Non-pigmented ciliary epithelial cell (primary cell): ENCODE results near the gene PLXND1.
A peak's percentile ranks its signal among the peaks of the same experiment; 100 is the strongest.

Source experiments
- DNase-seq: peaks from one replicate; pipeline ENCODE4 v3.0.0-alpha.2; 2010; ENCODE audit warnings: low read depth

The PLXND1 gene

DNA sequence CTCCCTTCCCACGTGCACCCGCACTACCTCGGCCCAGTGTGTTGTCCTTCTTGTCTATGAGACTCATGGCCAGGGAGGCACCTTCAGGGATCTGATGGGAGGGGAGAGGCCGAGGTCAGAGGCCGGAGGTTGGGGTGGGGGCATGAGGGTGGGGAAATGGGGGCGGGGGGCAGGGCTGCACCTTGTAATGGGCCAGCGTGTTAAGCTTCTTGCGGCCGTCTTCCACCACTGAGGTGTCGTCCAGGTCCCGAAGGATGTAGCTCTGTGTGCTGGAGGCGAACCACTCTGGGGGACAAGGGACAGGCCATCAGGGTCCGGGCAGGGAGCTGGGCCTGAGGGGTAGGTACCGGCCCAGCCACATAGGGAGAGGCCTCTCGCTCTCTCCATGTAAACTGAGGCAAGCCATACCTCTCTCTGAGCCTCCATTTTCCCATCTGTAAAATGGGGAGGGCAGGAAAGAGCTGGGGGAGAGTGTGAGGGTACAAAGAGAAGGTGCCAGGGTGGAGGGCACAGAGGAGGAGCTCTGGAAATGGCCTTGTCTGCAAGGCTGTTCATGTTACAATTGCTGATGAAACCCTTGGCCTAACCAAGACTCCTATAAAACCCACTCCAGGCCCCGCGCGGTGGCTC is 44.7 kb downstream of the PLXND1 start:
- no peak for DNase-seq

DNA sequence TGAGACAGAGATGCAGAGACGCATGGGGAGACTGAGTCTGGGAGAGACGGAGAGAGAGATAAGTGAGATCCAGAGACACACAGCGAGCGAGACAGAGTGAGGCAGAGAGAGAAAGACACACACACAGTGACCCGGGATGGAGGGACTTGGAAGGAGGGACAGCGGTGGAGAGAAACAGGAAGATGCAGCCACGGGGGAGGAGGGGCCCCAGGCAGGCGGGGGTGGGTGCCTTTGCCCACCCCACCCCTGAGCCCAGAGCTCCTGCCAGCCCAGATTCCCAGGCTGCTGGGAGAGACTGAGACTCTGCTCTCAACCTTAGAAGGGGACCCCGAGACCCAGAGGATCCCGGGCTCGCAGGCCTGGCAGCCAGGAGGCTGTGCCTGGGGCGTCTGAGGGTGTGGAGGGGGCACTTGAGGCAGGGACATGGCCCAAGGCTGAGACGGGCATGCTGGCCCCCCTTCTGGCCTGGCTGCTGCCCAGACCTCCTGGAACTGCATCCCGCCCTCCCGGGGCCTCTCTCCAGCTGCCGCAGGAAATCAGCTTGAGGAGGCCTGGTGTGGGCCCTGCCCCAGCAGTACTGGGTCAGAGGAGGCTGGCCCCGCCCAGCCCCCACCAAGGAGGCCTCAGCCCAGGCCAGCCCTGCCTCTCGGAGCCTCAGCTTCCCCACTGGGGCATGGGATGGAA is 45.4 kb downstream of the PLXND1 start:
- DNase-seq: peak; percentile 10

DNA sequence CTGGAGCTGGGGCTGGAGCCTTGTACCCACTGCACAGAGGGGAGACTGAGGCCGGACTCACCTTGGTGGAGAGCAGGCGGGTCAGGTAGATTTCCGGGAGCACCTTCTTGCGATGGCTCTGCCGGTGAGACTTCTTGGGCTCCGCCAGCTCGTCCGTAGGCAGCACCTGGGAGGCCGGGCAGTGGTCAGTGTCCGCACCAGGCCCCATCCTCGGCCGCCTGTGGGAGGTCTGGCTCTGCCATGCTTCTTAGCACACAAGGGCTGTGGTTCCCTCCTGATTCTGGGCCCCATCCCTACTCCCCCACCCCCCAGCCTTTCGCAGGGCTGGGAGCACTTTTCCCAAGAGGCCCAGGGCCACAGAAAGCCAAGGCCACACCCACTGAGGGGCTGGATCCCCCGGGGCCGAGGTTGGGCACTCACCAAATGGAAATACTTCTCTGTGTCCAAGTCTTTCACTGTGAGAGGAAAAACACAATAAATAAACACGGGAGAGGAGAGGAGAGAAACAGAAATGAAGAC is 46.1 kb downstream of the PLXND1 start:
- no peak for DNase-seq

DNA sequence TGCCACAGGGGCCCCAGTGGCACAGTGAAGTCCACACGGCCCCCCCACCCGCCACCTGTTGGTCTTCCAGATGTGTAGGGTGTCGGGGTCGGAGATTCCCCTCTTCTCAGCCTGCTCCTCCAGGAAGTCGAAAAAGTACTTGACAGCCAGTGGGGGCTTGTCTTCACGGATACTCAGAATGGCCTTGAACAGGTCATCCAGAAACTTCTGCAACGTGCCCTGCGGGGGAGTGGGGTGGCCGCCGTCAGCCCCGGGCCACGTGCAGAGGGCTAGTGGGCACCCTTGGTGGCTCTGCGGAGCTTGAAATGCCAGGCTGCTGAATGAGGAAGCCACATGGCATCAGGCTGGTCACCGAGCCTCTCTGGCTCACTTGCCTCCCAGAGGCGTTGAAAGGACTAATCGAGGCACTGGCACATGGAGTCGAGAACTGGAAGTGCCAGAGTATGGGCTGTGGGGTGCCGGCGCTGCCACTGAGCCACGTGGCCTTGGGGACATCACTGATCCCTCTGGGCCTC is 46.9 kb downstream of the PLXND1 start:
- DNase-seq: no peak

DNA sequence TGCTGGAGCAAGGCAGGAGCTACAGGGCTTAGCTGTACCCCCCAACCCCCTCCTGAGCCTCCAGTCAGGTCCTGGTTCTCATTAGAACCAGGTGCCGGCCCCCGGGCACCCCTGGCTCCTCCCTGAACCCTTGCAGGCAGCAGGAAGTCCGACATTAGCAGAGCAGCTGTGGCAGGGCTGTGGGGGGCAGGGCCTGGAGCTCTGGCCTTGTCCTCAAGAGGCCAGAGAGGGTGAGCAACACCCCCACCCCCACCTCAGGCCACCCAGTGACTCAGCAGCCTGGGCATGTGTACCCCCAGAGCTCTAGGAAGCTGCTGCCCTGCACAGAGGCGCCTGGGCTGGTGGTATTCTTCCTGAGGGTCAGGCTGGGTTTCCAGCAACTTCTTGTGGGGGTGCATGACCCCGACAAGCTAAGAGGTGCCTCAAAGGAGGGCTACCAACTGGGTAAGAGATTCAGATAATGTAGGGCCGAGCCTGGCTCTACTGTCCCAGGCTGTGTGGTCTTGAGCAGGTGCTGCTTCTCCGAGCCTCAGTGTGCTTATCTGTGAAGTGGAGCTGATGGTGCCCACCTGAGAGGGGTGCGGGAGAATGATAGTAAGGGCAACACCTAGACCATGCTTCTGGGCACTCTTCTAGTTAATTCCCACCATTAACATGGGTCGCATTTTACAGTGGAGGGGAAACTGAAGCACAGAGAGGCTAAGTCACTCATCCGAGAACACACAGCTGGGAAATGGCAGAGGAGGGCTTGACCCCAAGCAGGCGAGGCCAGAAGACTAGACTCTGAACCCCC is 47.5 kb downstream of the PLXND1 start:
- peak; percentile 15 for DNase-seq

DNA sequence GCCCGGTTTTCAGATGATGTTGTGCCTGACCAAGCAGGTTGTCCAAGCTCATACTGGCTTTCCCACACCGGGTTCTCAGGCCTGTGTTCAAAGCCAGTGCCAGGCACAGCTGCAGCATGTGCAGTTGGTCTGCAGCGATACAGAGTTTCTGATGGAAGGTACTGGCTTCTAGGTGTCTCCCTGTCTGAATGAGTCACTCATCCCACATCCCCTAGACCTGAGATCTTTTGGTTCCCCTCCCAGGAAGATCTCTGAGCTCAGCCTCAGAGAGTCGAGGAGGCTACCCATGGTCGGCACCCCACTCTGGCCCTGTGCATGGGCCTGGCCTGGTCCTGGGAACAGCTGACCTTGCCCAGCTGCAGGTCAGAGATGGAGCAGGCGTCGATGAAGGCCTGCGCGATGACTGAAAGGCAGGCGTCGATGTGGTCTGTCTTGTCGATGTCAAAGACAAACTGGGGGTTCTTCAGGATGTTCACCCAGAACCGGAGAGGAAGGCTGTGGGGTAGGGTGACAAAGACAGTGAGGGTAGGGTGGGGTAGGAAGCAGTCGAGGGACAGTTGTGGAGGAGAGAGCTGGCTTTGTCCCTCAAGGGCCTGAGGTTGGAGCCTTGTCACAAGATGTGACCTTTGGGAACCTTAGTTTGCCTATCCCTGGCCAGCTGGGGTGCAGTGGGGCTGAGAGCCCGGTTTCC is 48.2 kb downstream of the PLXND1 start:
- DNase-seq: no peak

DNA sequence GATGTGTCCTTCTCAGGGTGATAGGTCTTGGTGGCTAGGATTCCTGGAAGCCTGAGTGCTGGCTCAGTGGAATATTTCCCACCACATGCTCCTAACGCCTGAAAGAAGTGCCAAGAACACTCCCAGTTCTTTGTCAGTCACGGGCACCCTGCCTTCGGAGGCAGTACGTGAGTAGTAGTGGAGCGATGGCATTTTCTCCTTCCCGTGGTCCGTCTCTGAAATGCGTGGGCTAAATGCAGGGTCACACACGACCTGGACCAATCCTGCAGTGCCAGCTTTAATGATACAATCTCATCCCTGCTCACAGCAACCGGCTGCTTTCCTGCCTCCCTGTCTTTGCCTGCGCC is 49.0 kb downstream of the PLXND1 start:
- no peak for DNase-seq

DNA sequence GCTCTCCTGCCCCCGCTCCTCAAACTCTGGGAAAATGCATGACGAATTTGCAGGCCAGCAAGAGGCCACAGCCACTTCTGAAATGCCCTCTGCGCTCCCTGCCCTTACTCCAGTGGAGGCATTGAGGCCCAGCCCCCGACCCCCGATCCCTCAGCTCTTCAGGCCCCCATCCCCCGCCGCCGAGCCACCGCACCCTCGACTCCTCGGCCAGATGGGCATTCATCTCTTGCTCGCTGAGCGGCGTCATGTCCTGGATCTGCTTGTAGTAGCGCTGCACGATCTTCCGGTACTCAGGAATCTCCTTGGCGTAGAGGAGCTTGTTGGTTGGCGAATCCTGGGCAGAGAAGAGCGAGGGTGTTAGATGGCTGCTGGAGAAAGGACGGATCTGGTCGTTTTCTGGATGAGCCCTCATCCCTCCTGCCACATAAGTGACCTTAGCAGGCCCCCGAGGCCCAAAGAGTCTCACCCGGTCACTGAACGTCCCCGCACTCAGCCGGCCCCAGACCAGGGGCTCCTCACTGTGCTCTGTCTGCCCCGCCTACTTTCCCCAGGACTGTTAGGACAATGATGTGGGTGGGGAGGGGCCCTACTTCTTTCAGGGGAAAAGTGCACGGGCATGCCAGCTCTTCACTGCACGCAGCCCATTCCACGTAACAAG is 49.5 kb downstream of the PLXND1 start:
- DNase-seq: no peak

DNA sequence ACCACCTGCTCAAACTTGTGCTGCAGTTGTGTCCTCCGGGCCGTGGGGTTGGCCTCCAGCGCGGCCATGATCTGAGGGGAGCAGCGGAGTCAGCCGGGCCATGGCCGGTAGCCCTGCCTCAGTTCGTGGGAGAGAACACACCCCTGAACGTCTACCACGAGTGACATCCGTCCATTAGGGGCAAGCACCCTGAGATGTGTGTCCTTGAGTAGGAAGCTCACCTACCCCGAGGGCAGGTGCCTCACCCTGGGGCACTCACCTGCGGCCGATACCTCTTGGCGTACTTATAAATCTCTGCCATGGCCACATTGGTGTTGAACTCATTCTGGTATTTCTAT is 50.1 kb downstream of the PLXND1 start:
- no peak for DNase-seq

DNA sequence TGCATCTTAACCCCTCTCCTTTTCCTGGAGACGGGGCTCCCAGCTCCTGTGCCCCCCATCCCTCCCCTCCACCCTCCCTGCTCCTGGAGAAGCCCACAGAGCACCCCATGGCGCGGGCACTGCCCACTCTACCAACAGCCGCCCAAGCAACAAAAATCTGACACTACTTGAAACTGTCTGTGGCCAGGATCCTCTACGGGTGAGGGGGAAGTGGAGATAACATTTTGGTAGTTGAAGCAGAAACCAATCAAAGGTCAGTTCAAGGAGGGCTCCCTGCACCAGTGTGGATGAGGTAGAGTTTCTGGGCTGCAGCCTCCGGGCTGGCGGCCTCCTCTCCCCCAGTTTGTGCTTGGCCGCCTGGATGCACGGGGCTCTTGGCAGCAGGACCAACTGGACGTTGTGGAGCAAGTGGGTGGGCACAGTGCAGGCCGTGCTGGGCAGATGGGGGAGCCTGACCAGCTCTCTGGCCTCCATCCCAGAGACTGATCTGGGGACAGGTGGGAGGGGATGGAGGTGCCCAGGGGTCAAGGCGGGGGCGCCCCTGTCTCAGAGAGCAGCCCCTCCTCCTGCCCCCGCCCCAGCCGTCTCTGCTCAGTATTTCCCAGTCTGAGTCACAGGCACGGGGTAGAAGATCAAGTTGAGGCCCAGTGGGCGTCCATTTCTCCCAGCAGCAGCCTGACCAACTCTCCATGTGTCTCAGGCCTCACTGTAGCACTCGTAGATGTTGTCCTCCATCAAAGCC is 50.7 kb downstream of the PLXND1 start:
- DNase-seq: no peak

DNA sequence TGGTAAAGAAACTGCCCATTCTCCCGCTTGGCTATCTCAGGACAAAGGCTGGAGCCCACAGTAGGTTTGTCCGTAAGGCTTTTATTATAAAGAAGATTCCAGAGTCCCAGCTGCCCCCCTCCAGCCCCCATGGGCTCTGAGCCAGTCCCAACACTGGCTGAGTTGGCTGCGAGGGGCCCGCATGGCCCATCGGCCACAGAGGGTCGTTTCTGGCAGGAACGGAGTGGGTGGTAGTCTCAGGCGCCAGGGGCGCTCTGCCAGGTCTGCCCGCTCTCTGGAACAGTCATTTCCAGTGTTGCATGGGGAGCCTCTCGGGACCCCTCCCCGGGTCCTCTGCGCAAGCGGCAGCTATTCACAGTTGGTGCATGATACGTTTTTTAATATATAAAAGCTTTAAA is 51.3 kb downstream of the PLXND1 start:
- DNase-seq: no peak

DNA sequence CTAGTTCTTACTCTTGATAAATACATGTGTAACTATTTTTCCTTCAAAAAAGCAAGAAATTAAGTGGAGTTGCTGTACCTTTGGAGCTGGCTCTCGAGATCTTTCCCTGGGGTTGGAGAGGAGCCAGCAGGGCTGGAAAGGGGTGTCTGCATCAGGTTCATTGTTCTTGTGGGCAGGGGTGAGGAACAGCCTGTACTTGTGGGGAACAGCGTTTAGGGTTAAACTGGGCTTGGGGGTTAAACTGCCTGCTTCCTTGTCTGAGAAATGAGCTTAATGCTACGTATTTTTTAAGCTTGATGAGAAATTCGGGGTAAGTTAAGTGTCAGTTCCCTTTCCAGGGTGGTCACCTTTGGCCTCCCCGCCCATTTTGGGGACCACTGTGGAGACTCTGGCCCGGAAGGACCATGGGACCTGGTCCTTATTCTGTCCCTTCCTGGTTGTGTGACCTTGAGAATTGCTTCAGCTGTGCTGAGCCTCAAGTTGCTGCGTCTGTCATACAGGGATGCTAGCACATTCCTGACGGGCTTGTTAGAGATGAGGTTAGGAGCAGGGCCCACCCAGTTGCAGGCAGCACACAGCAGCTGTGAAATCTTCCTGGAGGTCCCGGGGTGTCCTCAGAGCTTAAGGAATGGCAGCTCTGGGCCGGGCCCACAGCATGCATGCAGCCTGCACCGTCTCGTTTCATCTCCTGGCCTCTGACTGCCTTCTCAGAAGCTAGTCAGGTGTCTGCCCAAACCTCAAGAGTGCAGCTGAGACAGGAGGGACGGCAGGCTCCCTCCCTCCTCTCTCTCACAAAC is 51.9 kb downstream of the PLXND1 start:
- DNase-seq: no peak

DNA sequence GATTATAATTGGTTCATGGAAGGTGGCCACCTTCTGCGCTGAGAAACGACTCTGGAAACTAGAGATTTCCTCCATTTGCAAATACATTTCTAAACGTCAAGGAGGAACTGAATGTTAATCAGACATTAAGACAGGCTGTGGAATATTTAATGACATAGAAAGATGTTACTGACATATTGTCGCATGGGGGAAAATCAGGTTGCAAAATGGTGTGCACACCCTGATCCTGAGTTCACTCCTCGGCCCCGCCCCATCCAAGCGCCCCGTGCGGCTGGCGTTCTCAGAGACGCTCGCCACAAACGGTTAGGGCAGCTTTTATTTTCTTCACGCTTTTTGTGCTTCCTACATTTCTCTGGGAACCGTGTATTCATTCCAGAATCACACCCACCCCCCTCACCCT is 52.8 kb downstream of the PLXND1 start:
- no peak for DNase-seq

DNA sequence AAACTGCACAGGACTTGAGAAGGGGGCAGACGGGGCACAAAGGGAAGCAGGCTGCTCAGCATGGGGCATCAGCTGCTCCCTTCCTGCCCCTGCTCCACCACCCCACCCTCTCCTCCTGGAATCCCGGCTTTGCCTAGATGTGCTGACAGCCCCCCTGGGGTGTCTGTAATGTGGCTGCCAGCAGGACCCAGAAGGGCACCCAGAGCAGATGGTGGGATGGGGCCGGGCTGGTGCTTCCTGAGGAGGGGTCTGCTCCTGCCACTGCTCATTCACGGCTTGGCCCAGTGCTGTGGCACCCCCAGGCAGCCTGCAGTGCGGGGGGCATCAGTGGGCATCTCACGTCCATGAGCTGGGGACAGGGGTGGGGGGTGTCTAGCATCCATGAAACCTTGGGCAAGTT is 53.3 kb downstream of the PLXND1 start:
- no peak for DNase-seq

DNA sequence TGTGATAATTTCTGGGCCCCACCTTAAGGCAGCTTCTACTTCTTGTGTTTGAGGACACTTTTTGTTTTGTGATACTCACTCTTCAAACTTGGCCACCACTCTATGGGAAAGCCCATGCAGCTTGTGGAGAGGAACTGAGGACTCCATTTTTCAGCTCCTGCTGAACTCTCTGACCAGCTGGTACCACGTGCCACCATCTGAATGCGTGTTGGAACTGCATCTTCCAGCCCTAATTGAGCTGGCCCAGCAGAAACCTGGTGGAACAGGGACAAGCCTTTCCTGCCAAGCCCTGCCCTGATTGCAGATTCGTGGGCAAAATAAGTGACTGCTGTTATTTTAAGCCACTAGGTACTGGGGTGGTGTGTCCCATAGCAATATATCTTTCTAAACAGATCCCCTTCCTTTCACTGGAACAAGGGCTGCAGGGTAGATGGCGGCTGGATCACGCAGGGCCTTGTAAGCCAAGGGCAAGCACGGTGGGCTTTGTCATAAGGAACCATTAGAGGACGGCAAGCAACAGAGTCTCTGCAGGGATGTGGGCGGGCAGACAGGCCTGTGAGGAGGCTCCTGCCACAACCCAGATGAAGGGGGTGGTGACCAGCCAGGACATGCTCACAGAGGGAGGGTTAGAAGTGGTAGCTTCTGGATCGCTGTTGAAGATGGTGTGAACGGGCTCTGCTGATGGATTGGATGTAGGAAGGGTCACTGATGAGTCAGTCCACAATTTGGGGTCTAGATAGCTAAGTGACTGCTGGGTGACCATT is 54.0 kb downstream of the PLXND1 start:
- DNase-seq: no peak

DNA sequence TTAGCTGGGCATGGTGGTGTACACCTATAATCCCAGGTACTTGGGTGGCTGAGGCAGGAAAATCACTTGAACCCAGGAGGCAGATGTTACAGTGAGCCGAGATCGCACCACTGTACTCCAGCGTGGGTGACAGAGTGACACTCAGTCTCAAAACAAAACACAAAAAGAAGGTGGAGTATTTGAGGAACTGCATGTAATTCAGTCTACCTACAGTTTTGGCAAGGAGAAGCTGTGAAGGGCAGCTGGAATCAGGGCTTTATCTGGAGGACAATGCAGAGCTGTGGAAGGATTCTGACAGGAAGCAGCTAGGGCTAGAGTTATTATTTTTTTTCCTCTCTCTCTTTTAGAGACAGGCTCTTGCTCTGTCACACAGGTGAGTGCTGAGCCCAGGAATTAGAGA is 56.7 kb downstream of the PLXND1 start:
- DNase-seq: no peak

DNA sequence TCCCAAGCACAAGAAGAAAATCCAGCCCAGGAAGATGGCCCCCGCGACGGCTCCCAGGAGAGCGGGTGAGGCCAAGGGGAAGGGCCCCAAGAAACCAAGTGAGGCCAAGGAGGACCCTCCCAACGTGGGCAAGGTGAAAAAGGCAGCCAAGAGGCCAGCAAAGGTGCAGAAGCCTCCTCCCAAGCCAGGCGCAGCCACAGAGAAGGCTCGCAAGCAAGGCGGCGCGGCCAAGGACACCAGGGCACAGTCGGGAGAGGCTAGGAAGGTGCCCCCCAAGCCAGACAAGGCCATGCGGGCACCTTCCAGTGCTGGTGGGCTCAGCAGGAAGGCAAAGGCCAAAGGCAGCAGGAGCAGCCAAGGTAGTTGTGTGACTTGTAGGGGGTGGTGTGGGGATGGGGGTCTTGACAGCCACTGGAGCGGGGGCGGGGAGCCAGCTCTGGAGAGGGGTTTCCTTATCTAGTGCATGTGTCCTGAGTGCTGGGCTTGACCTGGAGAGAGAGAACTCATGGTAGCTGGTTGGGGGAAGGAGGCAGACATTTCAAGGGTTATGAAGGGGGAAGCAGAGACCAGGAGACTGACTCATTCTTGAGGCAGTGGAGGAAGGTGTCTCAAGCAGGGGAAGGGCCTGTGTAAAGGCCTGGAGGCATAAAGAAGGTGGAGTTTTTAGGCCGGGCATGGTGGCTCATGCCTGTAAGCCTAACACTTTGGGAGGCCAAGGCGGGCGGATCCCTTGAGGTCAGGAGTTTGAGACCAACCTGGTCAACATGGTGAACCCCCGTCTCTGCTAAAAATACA is 57.3 kb downstream of the PLXND1 start:
- DNase-seq: peak; percentile 17

DNA sequence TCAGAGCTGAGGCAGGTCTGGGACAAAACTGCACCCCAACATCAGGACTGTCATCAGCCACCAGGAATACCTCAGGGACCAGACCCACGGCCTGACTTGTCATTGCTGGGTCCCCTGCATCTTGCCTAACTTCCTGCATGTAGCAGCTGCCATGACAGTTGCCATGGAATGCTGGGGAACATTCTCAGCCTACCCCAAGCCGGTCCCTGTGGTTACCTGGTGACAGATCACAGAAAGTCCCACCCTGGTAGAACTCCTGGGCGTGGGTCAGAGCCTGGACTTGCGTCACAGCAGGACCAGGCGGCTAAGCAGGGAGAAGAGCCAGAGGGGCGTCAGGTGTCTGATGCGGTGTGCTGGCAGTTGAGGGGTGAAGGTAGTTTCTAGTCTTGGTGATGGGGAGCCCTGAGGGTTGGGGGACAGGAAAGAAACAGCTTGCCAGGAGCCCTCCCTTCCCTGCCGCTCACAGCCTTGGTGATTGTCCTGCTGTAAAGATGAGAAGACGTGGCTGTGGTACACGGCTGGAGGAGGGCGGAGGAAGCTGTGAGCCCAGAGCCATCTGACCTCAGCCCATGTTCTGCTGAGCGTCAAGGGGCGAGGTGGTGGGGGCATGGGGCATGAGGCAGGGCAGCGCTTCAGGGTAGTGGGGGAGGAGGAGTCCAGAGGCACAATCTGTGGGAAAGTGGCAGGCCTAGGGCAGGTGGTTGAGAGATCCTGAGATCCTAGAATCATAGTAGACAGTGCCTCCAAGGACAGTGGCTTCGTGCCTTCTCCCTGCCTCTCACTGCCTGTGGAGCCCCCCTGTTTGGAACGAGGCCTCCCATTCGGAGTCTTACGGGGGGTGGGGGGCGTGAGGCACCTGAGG is 58.1 kb downstream of the PLXND1 start:
- DNase-seq: no peak
